ENCODE data around the gene GNG2.

Gene GNG2

DNA sequence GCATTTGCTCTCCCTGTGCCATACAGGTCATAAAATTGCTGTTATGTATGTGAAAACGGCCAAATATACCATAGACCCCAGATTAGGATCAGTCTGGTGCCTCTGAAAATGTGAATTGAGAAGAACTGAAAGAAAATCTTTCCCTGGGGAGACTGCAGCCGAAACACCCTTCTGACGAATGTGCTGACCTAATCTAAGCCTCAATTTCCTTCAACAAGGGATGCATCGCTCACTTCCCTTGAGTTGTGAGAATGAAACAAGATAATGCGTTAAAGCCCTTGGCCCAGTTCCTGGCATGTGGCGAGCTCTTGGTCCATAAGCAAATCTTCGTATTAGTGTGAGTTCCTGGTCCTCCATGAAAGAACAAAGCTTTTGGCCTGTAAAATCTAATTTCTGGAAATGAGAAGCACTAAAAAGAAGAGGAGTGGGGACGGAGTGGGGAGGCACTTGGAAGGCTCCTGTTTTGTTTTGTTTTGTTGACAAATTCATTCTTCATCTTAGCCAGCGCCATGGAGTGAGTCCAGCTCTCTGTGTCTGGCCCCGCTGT is 79.4 kb downstream of the GNG2 start:
- TF ChIP-seq, protein P1, sequence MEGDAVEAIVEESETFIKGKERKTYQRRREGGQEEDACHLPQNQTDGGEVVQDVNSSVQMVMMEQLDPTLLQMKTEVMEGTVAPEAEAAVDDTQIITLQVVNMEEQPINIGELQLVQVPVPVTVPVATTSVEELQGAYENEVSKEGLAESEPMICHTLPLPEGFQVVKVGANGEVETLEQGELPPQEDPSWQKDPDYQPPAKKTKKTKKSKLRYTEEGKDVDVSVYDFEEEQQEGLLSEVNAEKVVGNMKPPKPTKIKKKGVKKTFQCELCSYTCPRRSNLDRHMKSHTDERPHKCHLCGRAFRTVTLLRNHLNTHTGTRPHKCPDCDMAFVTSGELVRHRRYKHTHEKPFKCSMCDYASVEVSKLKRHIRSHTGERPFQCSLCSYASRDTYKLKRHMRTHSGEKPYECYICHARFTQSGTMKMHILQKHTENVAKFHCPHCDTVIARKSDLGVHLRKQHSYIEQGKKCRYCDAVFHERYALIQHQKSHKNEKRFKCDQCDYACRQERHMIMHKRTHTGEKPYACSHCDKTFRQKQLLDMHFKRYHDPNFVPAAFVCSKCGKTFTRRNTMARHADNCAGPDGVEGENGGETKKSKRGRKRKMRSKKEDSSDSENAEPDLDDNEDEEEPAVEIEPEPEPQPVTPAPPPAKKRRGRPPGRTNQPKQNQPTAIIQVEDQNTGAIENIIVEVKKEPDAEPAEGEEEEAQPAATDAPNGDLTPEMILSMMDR (IDR thresholded peaks at IDR 0.05; ENCODE audit: insufficient read depth, low read length, poor library complexity, severe bottlenecking), result no peak
- no peak for TF ChIP-seq EZH2phosphoT487 (conservative IDR thresholded peaks at IDR 0.05; ENCODE audit: low read length)
- H3K4me2 ChIP-seq (ENCODE audit: low read depth, low read length, poor library complexity, severe bottlenecking), result no peak overlapping the region

DNA sequence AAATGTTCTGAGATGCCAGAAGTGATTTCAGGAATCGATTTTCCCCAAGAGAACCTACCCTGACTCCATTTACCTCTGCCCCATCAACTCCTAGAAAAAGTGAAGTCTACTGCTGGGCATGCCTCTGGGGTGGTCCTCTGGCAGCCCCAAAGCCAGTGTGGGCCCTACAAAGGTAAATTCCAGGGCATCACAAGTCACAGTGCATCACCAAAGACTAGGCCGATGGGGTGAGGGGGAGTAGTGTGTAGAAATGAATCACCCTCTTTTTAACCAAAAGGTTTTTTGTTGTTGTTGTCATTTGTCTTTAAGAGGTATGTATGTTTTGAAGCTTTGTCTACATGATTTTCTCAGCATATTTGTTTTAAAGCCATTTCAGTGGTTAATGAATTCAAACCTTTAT is 82.6 kb downstream of the GNG2 start:
- Histone ChIP-seq H4K20me1 (ENCODE audit: low read depth, low read length) (no peaks in the 10 kb centered on the region), H3K27me3 (ENCODE audit: low read length) (no peaks in the 10 kb centered on the region), H3K9me2 (replicated peaks; ENCODE audit: insufficient read depth, low read length) (no peaks in the 10 kb centered on the region), H2AFZ (ENCODE audit: low read depth, low read length, severe bottlenecking) (no peak overlapping the region), H3K36me3 (ENCODE audit: low read length) (no peaks in the 10 kb centered on the region), H3K4me3 (ENCODE audit: insufficient read depth, low read length, poor library complexity, severe bottlenecking) (no peak overlapping the region), H3K4me2 (ENCODE audit: low read depth, low read length, poor library complexity, severe bottlenecking) (no peak overlapping the region), H3K9ac (ENCODE audit: low read length) (no peak overlapping the region), H3F3A (ENCODE audit: insufficient read depth) (no peaks in the 10 kb centered on the region), H3K27ac (ENCODE audit: low read depth, low read length) (no peak overlapping the region), H3K9me3 (ENCODE audit: insufficient read depth, low read length) (no peaks in the 10 kb centered on the region), H3K79me2 (ENCODE audit: insufficient read depth, low read length) (no peaks in the 10 kb centered on the region)
- TF ChIP-seq, protein P1 (IDR thresholded peaks at IDR 0.05; ENCODE audit: insufficient read depth, low read length, poor library complexity, severe bottlenecking), result no peak
- no peak for TF ChIP-seq EZH2phosphoT487 (conservative IDR thresholded peaks at IDR 0.05; ENCODE audit: low read length)

More for the DNA sequence above, 79.4 kb downstream of the GNG2 start:
- no peak overlapping the region for H3K4me3 ChIP-seq (ENCODE audit: insufficient read depth, low read length, poor library complexity, severe bottlenecking)
- no peaks in the 10 kb centered on the region for H4K20me1 ChIP-seq (ENCODE audit: low read depth, low read length)
- H3K9me3 ChIP-seq (ENCODE audit: insufficient read depth, low read length), result no peaks in the 10 kb centered on the region
- H2AFZ ChIP-seq (ENCODE audit: low read depth, low read length, severe bottlenecking), result no peak overlapping the region
- no peak overlapping the region for H3K27ac ChIP-seq (ENCODE audit: low read depth, low read length)
- no peak overlapping the region for H3K9ac ChIP-seq (ENCODE audit: low read length)
- no peaks in the 10 kb centered on the region for H3K27me3 ChIP-seq (ENCODE audit: low read length)
- H3K79me2 ChIP-seq (ENCODE audit: insufficient read depth, low read length), result no peaks in the 10 kb centered on the region
- H3K36me3 ChIP-seq (ENCODE audit: low read length), result no peaks in the 10 kb centered on the region
- no peaks in the 10 kb centered on the region for H3F3A ChIP-seq (ENCODE audit: insufficient read depth)
- no peaks in the 10 kb centered on the region for H3K9me2 ChIP-seq (replicated peaks; ENCODE audit: insufficient read depth, low read length)

DNA sequence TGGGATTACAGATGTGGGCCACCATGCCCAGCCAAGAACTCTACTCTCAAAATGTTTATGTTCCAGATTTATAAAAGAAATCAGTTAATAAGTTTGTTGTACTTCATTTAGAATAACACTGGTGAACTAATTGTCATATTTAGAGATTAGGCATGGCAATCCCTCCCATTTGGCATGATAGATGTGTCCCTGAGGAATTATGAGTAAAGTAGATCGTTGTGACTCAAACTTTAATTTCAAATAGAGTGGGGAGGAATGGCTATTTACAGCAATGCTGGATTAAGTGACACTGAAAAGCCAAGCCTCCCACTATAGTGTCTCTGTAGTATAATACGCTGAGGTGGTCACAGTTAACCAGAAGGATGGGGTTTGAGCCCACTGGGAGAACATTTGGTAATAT is 89.6 kb downstream of the GNG2 start:
- Histone ChIP-seq H3K27me3 (ENCODE audit: low read length) (no peaks in the 10 kb centered on the region), H3K9me3 (ENCODE audit: insufficient read depth, low read length) (no peaks in the 10 kb centered on the region), H3K9me2 (replicated peaks; ENCODE audit: insufficient read depth, low read length) (no peaks in the 10 kb centered on the region), H3F3A (ENCODE audit: insufficient read depth) (no peaks in the 10 kb centered on the region), H3K9ac (ENCODE audit: low read length) (no peak overlapping the region), H4K20me1 (ENCODE audit: low read depth, low read length) (no peaks in the 10 kb centered on the region), H3K4me2 (ENCODE audit: low read depth, low read length, poor library complexity, severe bottlenecking) (no peak overlapping the region), H3K27ac (ENCODE audit: low read depth, low read length) (no peak overlapping the region), H3K79me2 (ENCODE audit: insufficient read depth, low read length) (no peaks in the 10 kb centered on the region), H3K36me3 (ENCODE audit: low read length) (no peaks in the 10 kb centered on the region), H3K4me3 (ENCODE audit: insufficient read depth, low read length, poor library complexity, severe bottlenecking) (no peak overlapping the region), H2AFZ (ENCODE audit: low read depth, low read length, severe bottlenecking) (no peak overlapping the region)
- TF ChIP-seq, protein P1 (IDR thresholded peaks at IDR 0.05; ENCODE audit: insufficient read depth, low read length, poor library complexity, severe bottlenecking), result no peak
- TF ChIP-seq EZH2phosphoT487 (conservative IDR thresholded peaks at IDR 0.05; ENCODE audit: low read length), result no peak
